NCI-H1092 treated with DMSO at 0.1 percent for 48 hours (cell line): Measurements from ENCODE around the gene NFATC1.

Experiments
- DNase-seq: peaks from one replicate; lab custom pipeline; 2025; lab: John Stamatoyannopoulos, UW

NFATC1 gene

GRCh38 chr18:79423211-79424007 is 27.7 kb downstream of the NFATC1 start:
- no peak for DNase-seq

GRCh38 chr18:79424008-79424565 is 28.4 kb downstream of the NFATC1 start:
- no peak for DNase-seq

- DNase-seq = no peak
Observed at GRCh38 chr18:79424880-79425568, 29.3 kb downstream of the NFATC1 start.

- DNase-seq = no peak
Observed at GRCh38 chr18:79425569-79425886, 29.8 kb downstream of the NFATC1 start.

GRCh38 chr18:79426376-79427300 is 30.9 kb downstream of the NFATC1 start:
- no peak for DNase-seq

- no peak for DNase-seq
Observed at GRCh38 chr18:79427368-79428225, 31.9 kb downstream of the NFATC1 start.

GRCh38 chr18:79428287-79428686 is 32.6 kb downstream of the NFATC1 start:
- no peak for DNase-seq

GRCh38 chr18:79429381-79429780 is 33.7 kb downstream of the NFATC1 start:
- DNase-seq = no peak

GRCh38 chr18:79429785-79430281 is 34.1 kb downstream of the NFATC1 start:
- DNase-seq = no peak

- no peak for DNase-seq
Observed at GRCh38 chr18:79432376-79433120, 36.8 kb downstream of the NFATC1 start.

- DNase-seq = no peak
Observed at GRCh38 chr18:79433431-79433830, 37.7 kb downstream of the NFATC1 start.

- peak; percentile 65 for DNase-seq
Observed at GRCh38 chr18:79434607-79435401, 39.1 kb downstream of the NFATC1 start.

- no peak for DNase-seq
Observed at GRCh38 chr18:79436556-79437275, 41.0 kb downstream of the NFATC1 start.

GRCh38 chr18:79438089-79438897 is 42.6 kb downstream of the NFATC1 start:
- no peak for DNase-seq

GRCh38 chr18:79438898-79439627 is 43.3 kb downstream of the NFATC1 start:
- DNase-seq = peak; percentile 35

- DNase-seq = no peak
Observed at GRCh38 chr18:79439628-79440023, 43.9 kb downstream of the NFATC1 start.
